Measurements from ENCODE around the gene CHD2. TPM values are rescaled to one million over a fixed set of nuclear protein-coding genes. Genes with fewer than 3 reads are reported as not detected.

CHD2 gene
- total and polyA plus RNA-seq, 2 experiments from 2014 or later: 36.5 to 39.0 TPM

DNA sequence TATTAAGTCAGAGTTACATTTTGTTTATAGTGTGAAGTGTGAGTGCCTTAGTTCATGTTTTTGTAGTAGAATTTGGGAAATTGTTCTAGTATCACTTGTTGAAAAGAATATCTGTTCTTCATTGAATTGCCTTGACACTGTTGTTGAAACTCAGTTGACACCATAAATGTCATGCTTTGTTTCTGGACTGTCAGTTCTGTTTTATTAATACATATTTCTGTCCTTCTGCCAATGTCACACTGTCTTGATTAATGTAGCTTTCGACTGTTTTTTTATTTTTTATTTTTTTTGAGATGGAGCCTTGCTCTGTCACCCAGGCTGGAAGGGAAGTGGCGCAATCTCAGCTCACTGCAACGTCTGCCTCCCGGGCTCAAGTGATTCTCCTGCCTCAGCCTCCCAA, 59.1 kb downstream of the CHD2 start:
- no peaks in the 10 kb centered on the region for H3K9me2 ChIP-seq (ENCODE audit: insufficient read depth)
- no peak overlapping the region for H2AFZ ChIP-seq
- H3K79me2 ChIP-seq (ENCODE audit: insufficient read depth): peaks cover 99% of the 10 kb centered on the region
- peaks cover 79% of the 10 kb centered on the region for H3F3A ChIP-seq (ENCODE audit: insufficient read depth)
- DNase-seq: no peak
- 73 to 74% methylated on average over 4 of the region's 4 CpGs for WGBS, 2 experiments (ENCODE audit: low coverage in 1 of 2, low lambda C conversion rate in 2 of 2, missing lambda C conversion rate in 2 of 2)
- H4K20me1 ChIP-seq (ENCODE audit: insufficient read depth): peaks cover 6% of the 10 kb centered on the region; the same call in 1 of the 2 replicates
- no peaks in the 10 kb centered on the region for H3K27me3 ChIP-seq (replicated peaks; ENCODE audit: insufficient read depth)
- H3K4me2 ChIP-seq (ENCODE audit: unreplicated experiment): no peak overlapping the region
- in situ Hi-C loops (cut with MboI): no loop called here
- H3K4me1 ChIP-seq (ENCODE audit: insufficient read depth): peaks cover 4% of the 10 kb centered on the region; the same call in 1 of the 2 replicates
- H3K9me3 ChIP-seq (ENCODE audit: low read depth): no peaks in the 10 kb centered on the region
- 0 out of 2 replicates have a peak overlapping the region, but pooled peaks have one; percentile 26 for H3K27ac ChIP-seq
- TF ChIP-seq EZH2phosphoT487 (IDR thresholded peaks at IDR 0.05; ENCODE audit: insufficient read depth, low read depth): no peak
- no peak for TF ChIP-seq EZH2 (IDR thresholded peaks at IDR 0.05; ENCODE audit: insufficient read depth, poor library complexity, severe bottlenecking)
- peaks cover 92% of the 10 kb centered on the region for H3K36me3 ChIP-seq (ENCODE audit: low read depth)
- H3K9ac ChIP-seq: no peak overlapping the region
- no peak overlapping the region for H3K4me3 ChIP-seq

DNA sequence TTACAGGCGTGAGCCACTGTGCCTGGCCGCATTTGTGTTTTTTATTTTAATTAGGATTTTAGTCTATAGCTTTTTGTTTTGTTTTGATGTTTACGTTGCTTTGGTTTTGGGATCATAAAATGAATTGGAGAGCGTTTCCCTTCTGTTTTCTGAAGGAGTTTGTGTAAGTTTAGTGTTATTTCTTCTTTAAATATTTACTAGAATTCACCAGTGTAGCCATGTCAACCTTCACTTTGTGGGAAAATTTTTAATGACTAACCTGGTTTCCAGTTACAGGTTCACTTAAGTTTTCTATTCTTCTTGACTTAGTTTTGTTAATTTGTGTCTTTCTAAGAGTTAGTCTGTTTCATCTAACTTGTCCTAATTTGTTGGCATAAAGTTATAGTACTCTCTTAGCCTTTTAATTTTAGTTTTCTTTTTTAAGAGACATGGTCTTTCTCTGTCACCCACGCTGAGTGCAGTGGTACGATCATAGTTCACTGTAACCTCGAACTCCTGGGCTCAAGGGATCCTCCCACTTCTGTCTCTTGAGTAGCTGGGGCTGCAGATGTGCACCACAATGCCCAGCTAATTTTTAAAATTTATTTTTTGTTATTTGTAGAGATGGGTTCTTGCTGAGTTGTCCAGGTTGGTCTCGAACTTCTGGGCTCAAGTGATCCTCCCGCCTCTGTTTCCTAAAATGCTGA, 61.0 kb downstream of the CHD2 start:
- in situ Hi-C loops (cut with MboI): no loop called here

DNA sequence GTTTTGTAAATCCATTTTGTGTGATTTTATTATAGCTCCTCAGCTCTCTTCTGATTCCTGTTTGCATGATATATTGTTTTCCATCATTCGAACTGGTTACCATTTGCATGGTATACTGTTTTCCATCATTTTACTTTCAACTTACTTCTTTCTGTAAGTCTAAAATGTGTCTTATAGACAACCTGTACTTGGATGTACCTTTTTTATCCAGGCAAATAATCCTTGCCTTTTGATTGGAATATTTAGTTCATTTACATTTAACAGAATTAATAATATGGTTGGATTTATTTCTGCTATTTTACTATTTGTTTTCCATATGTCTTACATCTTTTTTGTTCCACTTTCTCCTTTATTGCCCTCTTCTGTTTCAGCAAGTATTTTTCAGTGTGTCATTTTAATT, 62.8 kb downstream of the CHD2 start:
- peaks cover 49% of the 10 kb centered on the region for H3F3A ChIP-seq (ENCODE audit: insufficient read depth)
- H2AFZ ChIP-seq: no peak overlapping the region
- no peak for DNase-seq
- no peak overlapping the region for H3K27ac ChIP-seq
- TF ChIP-seq EZH2phosphoT487 (IDR thresholded peaks at IDR 0.05; ENCODE audit: insufficient read depth, low read depth) (no peak), EZH2 (IDR thresholded peaks at IDR 0.05; ENCODE audit: insufficient read depth, poor library complexity, severe bottlenecking) (no peak)
- peaks cover 1% of the 10 kb centered on the region; the same call in 1 of the 2 replicates for H3K4me1 ChIP-seq (ENCODE audit: insufficient read depth)
- no peaks in the 10 kb centered on the region for H3K9me3 ChIP-seq (ENCODE audit: low read depth)
- 95 to 100% methylated on average over 1 of the region's 1 CpG for WGBS, 2 experiments (ENCODE audit: low coverage in 1 of 2, low lambda C conversion rate in 2 of 2, missing lambda C conversion rate in 2 of 2)
- peaks cover 86% of the 10 kb centered on the region for H3K36me3 ChIP-seq (ENCODE audit: low read depth)
- H3K9me2 ChIP-seq (ENCODE audit: insufficient read depth): no peaks in the 10 kb centered on the region
- H3K27me3 ChIP-seq (replicated peaks; ENCODE audit: insufficient read depth): no peaks in the 10 kb centered on the region
- H3K79me2 ChIP-seq (ENCODE audit: insufficient read depth): peaks cover 100% of the 10 kb centered on the region
- no peak overlapping the region for H3K9ac ChIP-seq
- H3K4me3 ChIP-seq: no peak overlapping the region
- in situ Hi-C loops (cut with MboI): no loop called here
- H3K4me2 ChIP-seq (ENCODE audit: unreplicated experiment): no peak overlapping the region
- H4K20me1 ChIP-seq (ENCODE audit: insufficient read depth): peaks cover 6% of the 10 kb centered on the region; the same call in 1 of the 2 replicates

More for the DNA sequence above, 61.0 kb downstream of the CHD2 start:
- H3K9ac ChIP-seq: no peak overlapping the region
- H3K27me3 ChIP-seq (replicated peaks; ENCODE audit: insufficient read depth): no peaks in the 10 kb centered on the region
- TF ChIP-seq EZH2phosphoT487 (IDR thresholded peaks at IDR 0.05; ENCODE audit: insufficient read depth, low read depth) (no peak), EZH2 (IDR thresholded peaks at IDR 0.05; ENCODE audit: insufficient read depth, poor library complexity, severe bottlenecking) (no peak)
- H3K4me3 ChIP-seq: no peak overlapping the region
- H3K9me2 ChIP-seq (ENCODE audit: insufficient read depth): no peaks in the 10 kb centered on the region
- H3K79me2 ChIP-seq (ENCODE audit: insufficient read depth): peaks cover 99% of the 10 kb centered on the region
- WGBS, 2 experiments (ENCODE audit: low coverage in 1 of 2, low lambda C conversion rate in 2 of 2, missing lambda C conversion rate in 2 of 2): 97 to 98% methylated on average over 9 of the region's 9 CpGs
- no peak for DNase-seq
- no peaks in the 10 kb centered on the region for H3K9me3 ChIP-seq (ENCODE audit: low read depth)
- H2AFZ ChIP-seq: no peak overlapping the region
- peaks cover 85% of the 10 kb centered on the region for H3K36me3 ChIP-seq (ENCODE audit: low read depth)
- peaks cover 4% of the 10 kb centered on the region; the same call in 1 of the 2 replicates for H3K4me1 ChIP-seq (ENCODE audit: insufficient read depth)
- H4K20me1 ChIP-seq (ENCODE audit: insufficient read depth): peaks cover 6% of the 10 kb centered on the region; the same call in 1 of the 2 replicates
- H3K27ac ChIP-seq: peak overlapping the region; percentile 29; the same call in 1 of the 2 replicates
- no peak overlapping the region for H3K4me2 ChIP-seq (ENCODE audit: unreplicated experiment)
- H3F3A ChIP-seq (ENCODE audit: insufficient read depth): peaks cover 61% of the 10 kb centered on the region

DNA sequence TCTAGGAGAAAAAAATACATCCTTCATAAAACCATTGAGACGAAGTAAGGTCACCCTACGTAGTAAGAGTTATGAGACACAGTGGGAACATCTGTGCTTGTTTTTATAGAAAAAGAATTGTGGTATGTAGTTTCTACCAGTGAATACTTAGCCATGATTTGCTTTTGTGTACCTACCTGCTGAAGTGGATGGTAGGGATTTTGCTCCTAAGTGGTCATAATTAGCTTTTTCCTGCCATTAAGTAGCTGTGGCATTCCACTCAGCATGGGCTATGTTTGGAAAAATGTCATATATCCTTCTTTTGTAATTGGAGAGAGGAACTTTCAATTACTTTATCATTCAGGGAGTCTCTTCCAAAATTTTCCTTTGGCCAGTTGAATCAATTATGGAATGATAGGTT, 63.7 kb downstream of the CHD2 start:
- Histone ChIP-seq H3K9ac (no peak overlapping the region), H4K20me1 (ENCODE audit: insufficient read depth) (peaks cover 6% of the 10 kb centered on the region; the same call in 1 of the 2 replicates)

More for the DNA sequence above, 63.7 kb downstream of the CHD2 start:
- no peak overlapping the region for H3K27ac ChIP-seq
- H3K4me2 ChIP-seq (ENCODE audit: unreplicated experiment): no peak overlapping the region
- H3K79me2 ChIP-seq (ENCODE audit: insufficient read depth): peaks cover 100% of the 10 kb centered on the region
- H3F3A ChIP-seq (ENCODE audit: insufficient read depth): peaks cover 42% of the 10 kb centered on the region
- no peaks in the 10 kb centered on the region for H3K4me1 ChIP-seq (ENCODE audit: insufficient read depth)
- no peak overlapping the region for H3K4me3 ChIP-seq
- peaks cover 86% of the 10 kb centered on the region for H3K36me3 ChIP-seq (ENCODE audit: low read depth)
- WGBS, 2 experiments (ENCODE audit: low coverage in 1 of 2, low lambda C conversion rate in 2 of 2, missing lambda C conversion rate in 2 of 2): 95 to 96% methylated on average over 2 of the region's 2 CpGs
- no peaks in the 10 kb centered on the region for H3K9me2 ChIP-seq (ENCODE audit: insufficient read depth)
- H3K27me3 ChIP-seq (replicated peaks; ENCODE audit: insufficient read depth): no peaks in the 10 kb centered on the region
- no peak for DNase-seq
- H2AFZ ChIP-seq: no peak overlapping the region
- H3K9me3 ChIP-seq (ENCODE audit: low read depth): no peaks in the 10 kb centered on the region
- in situ Hi-C loops (cut with MboI): no loop called here
- TF ChIP-seq EZH2 (IDR thresholded peaks at IDR 0.05; ENCODE audit: insufficient read depth, poor library complexity, severe bottlenecking): no peak
- no peak for TF ChIP-seq EZH2phosphoT487 (IDR thresholded peaks at IDR 0.05; ENCODE audit: insufficient read depth, low read depth)

All from GM23248 (cell line).